HepG2 (cell line): Measurements from ENCODE around the gene MGA. TPM values are rescaled to one million over a fixed set of nuclear protein-coding genes. Genes with fewer than 3 reads are reported as not detected.

Experiments used
- AGO1 ChIP-seq: fragments of 200-400 bp; formaldehyde crosslinking; IDR thresholded peaks from 2 replicates; pipeline ENCODE4 v1.6.1; 2017; ENCODE audit warnings: mild to moderate bottlenecking, low read depth, low read length, moderate library complexity; ENCODE audit not compliant: poor library complexity, severe bottlenecking
- HIC2 ChIP-seq: sonication (generic); formaldehyde crosslinking; IDR thresholded peaks from 2 replicates; pipeline ENCODE4 v1.9.0; 2022; ENCODE audit warnings: low read depth, missing genetic modification reagents
- NCOR1 ChIP-seq: fragments of 200-600 bp; sonication (generic); IDR thresholded peaks from 2 replicates; pipeline ENCODE4 v1.7.0; 2017; ENCODE audit warnings: antibody characterized with exemption, low read length, borderline replicate concordance
- NFIC ChIP-seq: IDR thresholded peaks from 2 replicates; pipeline ENCODE4 v1.6.1; 2012; ENCODE audit warnings: mild to moderate bottlenecking, low read length, inconsistent platforms
- NFYC ChIP-seq: IDR thresholded peaks from 2 replicates; pipeline ENCODE4 v1.6.1; 2016; ENCODE audit warnings: missing genetic modification reagents, missing compliant biosample characterization
- PHB2 ChIP-seq: fragments of 450-650 bp; IDR thresholded peaks from 2 replicates; pipeline ENCODE4 v1.6.1; 2018; ENCODE audit not compliant: partially characterized antibody
- POGK ChIP-seq: sonication (generic); formaldehyde crosslinking; conservative IDR thresholded peaks from 2 replicates; pipeline ENCODE4 v1.8.0; 2022; ENCODE audit warnings: mild to moderate bottlenecking, moderate library complexity, missing genetic modification reagents
- SP4 ChIP-seq: sonication (generic); formaldehyde crosslinking; IDR thresholded peaks from 2 replicates; pipeline ENCODE4 v1.8.1; 2023; ENCODE audit warnings: mild to moderate bottlenecking, missing genetic modification reagents
- TFDP2 ChIP-seq: sonication (generic); formaldehyde crosslinking; IDR thresholded peaks from 2 replicates; pipeline ENCODE4 v1.4.0; 2020; ENCODE audit warnings: missing genetic modification reagents
- ZBTB4 ChIP-seq: sonication (generic); formaldehyde crosslinking; IDR thresholded peaks from 2 replicates; pipeline ENCODE4 v1.4.0; 2020; ENCODE audit warnings: missing genetic modification reagents, mild to moderate bottlenecking, borderline replicate concordance
- ZBTB42 ChIP-seq: sonication (generic); formaldehyde crosslinking; IDR thresholded peaks from 2 replicates; pipeline ENCODE4 v1.5.0; 2020; ENCODE audit warnings: mild to moderate bottlenecking, missing genetic modification reagents
- ZNF235 ChIP-seq: sonication (generic); formaldehyde crosslinking; IDR thresholded peaks from 2 replicates; pipeline ENCODE4 v1.8.1; 2023; ENCODE audit warnings: mild to moderate bottlenecking, missing genetic modification reagents, borderline replicate concordance
- ZNF550 ChIP-seq: sonication (generic); formaldehyde crosslinking; IDR thresholded peaks from 2 replicates; pipeline ENCODE4 v1.4.0; 2020; ENCODE audit warnings: mild to moderate bottlenecking, missing genetic modification reagents, borderline replicate concordance
- ZNF577 ChIP-seq: sonication (generic); formaldehyde crosslinking; IDR thresholded peaks from 2 replicates; pipeline ENCODE4 v1.4.0; 2020; ENCODE audit warnings: mild to moderate bottlenecking, low read depth, missing genetic modification reagents, borderline replicate concordance
- polyA plus RNA-seq, 8 experiments: library from polyadenylated mRNA; depleted of rRNA in 3 of 8; stranded (reverse) in 7 of 8; unstranded in 1 of 8; fragments of >200 nt; fragmentation: Illumina TruSeq in 4 of 8; extraction: Trizol in 4 of 8; gene quantifications; 2 replicates each; pipeline versions ENCODE4 v1.2.1 to v1.2.3, GENCODE V29; 2011 to 2016; ENCODE audit warnings: low read depth in 4 of 8, missing spikeins in 1 of 8, mixed read lengths in 1 of 8; ENCODE audit not compliant: insufficient read depth in 1 of 8
- total RNA-seq, 5 experiments: library from RNA; depleted of rRNA; stranded (reverse); fragments of >200 nt; fragmentation: Illumina TruSeq; extraction: Trizol; gene quantifications; 2 replicates each; pipeline ENCODE4 v1.2.3, GENCODE V29; 2016; ENCODE audit warnings: low read depth in 1 of 5
- TF ChIP-seq, protein P1 (sequence below): IDR thresholded peaks from 2 replicates; pipeline ENCODE4 v1.6.1; 2016; ENCODE audit warnings: mild to moderate bottlenecking
- TF ChIP-seq, protein P2 (sequence below): sonication (generic); formaldehyde crosslinking; IDR thresholded peaks from 2 replicates; pipeline ENCODE4 v1.9.0; 2022; ENCODE audit warnings: missing genetic modification reagents, mild to moderate bottlenecking, borderline replicate concordance

The MGA gene
- total and polyA plus RNA-seq, 2 of the 13 experiments (the other 11 are each of a cell fraction or from before 2014, with no cell fraction given): 5.3 to 59.0 TPM

GRCh38 chr15:41660235-41661077 lies at the start of gene MGA (continued):
- TF ChIP-seq POGK (CRISPR knock-in tag): no peak
- TF ChIP-seq NCOR1: no peak
- TF ChIP-seq SP4 (CRISPR knock-in tag): peak; percentile 64; the same call in 1 of the 2 replicates
- TF ChIP-seq, protein P1, sequence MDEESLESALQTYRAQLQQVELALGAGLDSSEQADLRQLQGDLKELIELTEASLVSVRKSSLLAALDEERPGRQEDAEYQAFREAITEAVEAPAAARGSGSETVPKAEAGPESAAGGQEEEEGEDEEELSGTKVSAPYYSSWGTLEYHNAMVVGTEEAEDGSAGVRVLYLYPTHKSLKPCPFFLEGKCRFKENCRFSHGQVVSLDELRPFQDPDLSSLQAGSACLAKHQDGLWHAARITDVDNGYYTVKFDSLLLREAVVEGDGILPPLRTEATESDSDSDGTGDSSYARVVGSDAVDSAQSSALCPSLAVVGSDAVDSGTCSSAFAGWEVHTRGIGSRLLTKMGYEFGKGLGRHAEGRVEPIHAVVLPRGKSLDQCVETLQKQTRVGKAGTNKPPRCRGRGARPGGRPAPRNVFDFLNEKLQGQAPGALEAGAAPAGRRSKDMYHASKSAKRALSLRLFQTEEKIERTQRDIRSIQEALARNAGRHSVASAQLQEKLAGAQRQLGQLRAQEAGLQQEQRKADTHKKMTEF: peak; percentile 78
- TF ChIP-seq HIC2: no peak
- no peak for TF ChIP-seq NFYC
- no peak for TF ChIP-seq ZNF550 (CRISPR knock-in tag)
- TF ChIP-seq ZNF577 (CRISPR knock-in tag): no peak
- TF ChIP-seq ZBTB4 (CRISPR knock-in tag): no peak
- peak; percentile 79; the same call in 1 of the 2 replicates for TF ChIP-seq ZNF235
- TF ChIP-seq, protein P2, sequence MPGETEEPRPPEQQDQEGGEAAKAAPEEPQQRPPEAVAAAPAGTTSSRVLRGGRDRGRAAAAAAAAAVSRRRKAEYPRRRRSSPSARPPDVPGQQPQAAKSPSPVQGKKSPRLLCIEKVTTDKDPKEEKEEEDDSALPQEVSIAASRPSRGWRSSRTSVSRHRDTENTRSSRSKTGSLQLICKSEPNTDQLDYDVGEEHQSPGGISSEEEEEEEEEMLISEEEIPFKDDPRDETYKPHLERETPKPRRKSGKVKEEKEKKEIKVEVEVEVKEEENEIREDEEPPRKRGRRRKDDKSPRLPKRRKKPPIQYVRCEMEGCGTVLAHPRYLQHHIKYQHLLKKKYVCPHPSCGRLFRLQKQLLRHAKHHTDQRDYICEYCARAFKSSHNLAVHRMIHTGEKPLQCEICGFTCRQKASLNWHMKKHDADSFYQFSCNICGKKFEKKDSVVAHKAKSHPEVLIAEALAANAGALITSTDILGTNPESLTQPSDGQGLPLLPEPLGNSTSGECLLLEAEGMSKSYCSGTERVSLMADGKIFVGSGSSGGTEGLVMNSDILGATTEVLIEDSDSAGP (CRISPR knock-in tag): peak; percentile 64
- no peak for TF ChIP-seq PHB2
- TF ChIP-seq ZBTB42 (CRISPR knock-in tag): 0 out of 2 replicates have a peak, but pooled peaks have one; percentile 39
- peak; percentile 86 for TF ChIP-seq TFDP2 (CRISPR knock-in tag)
- no peak for TF ChIP-seq AGO1
- no peak for TF ChIP-seq NFIC
